ENCODE data around the gene SAMD9.

- TF ChIP-seq, protein P1, sequence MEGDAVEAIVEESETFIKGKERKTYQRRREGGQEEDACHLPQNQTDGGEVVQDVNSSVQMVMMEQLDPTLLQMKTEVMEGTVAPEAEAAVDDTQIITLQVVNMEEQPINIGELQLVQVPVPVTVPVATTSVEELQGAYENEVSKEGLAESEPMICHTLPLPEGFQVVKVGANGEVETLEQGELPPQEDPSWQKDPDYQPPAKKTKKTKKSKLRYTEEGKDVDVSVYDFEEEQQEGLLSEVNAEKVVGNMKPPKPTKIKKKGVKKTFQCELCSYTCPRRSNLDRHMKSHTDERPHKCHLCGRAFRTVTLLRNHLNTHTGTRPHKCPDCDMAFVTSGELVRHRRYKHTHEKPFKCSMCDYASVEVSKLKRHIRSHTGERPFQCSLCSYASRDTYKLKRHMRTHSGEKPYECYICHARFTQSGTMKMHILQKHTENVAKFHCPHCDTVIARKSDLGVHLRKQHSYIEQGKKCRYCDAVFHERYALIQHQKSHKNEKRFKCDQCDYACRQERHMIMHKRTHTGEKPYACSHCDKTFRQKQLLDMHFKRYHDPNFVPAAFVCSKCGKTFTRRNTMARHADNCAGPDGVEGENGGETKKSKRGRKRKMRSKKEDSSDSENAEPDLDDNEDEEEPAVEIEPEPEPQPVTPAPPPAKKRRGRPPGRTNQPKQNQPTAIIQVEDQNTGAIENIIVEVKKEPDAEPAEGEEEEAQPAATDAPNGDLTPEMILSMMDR (conservative IDR thresholded peaks at IDR 0.05 in 1 of 2, IDR thresholded peaks at IDR 0.05 in 1 of 2; ENCODE audit: low read depth in 1 of 2, low read length in 2 of 2) = no peak
- no peak for TF ChIP-seq EZH2 (IDR thresholded peaks at IDR 0.05; ENCODE audit: low read length, missing control alignments)
These were observed 27.6 kb upstream of the SAMD9 start for GRCh38 chr7:93145354-93145753.
